HepG2 (cell line): ENCODE results near the gene TOMM20. TPM values are rescaled to one million over a fixed set of nuclear protein-coding genes. Genes with fewer than 3 reads are reported as not detected.
A peak's percentile ranks its signal among the peaks of the same experiment; 100 is the strongest.

Experiments
- CBX1 ChIP-seq: IDR thresholded peaks from one replicate; pipeline ENCODE4 v1.6.1; 2016; ENCODE audit warnings: antibody characterized with exemption, low read depth
- CHD2 ChIP-seq: IDR thresholded peaks from 2 replicates; pipeline ENCODE4 v1.6.1; 2011; ENCODE audit warnings: low read depth, low read length, improper control_type of control experiment
- KLF11 ChIP-seq: IDR thresholded peaks from 2 replicates; pipeline ENCODE4 v1.6.1; 2016; ENCODE audit warnings: missing compliant biosample characterization
- NKX3-1 ChIP-seq: sonication (generic); formaldehyde crosslinking; IDR thresholded peaks from 2 replicates; pipeline ENCODE4 v1.5.0; 2020; ENCODE audit warnings: missing genetic modification reagents
- SIN3A ChIP-seq: IDR thresholded peaks from 2 replicates; pipeline ENCODE4 v1.6.1; 2011; ENCODE audit warnings: low read depth, mild to moderate bottlenecking, control low read depth, low read length, borderline replicate concordance
- SKI ChIP-seq: fragments of 450-650 bp; IDR thresholded peaks from one replicate; pipeline ENCODE4 v1.6.1; 2018; ENCODE audit warnings: mild to moderate bottlenecking; ENCODE audit not compliant: partially characterized antibody
- ZBTB38 ChIP-seq: sonication (generic); formaldehyde crosslinking; IDR thresholded peaks from 2 replicates; pipeline ENCODE4 v1.5.1; 2020; ENCODE audit warnings: mild to moderate bottlenecking, missing genetic modification reagents
- ZNF605 ChIP-seq: sonication (generic); formaldehyde crosslinking; IDR thresholded peaks from 2 replicates; pipeline ENCODE4 v1.8.0; 2022; ENCODE audit warnings: mild to moderate bottlenecking, missing genetic modification reagents
- ZNF792 ChIP-seq: IDR thresholded peaks from 2 replicates; pipeline ENCODE4 v1.6.1; 2016
- polyA plus RNA-seq, 8 experiments: library from polyadenylated mRNA; depleted of rRNA in 3 of 8; stranded (reverse) in 7 of 8; unstranded in 1 of 8; fragments of >200 nt; fragmentation: Illumina TruSeq in 4 of 8; extraction: Trizol in 4 of 8; gene quantifications; 2 replicates each; pipeline versions ENCODE4 v1.2.1 to v1.2.3, GENCODE V29; 2011 to 2016; ENCODE audit warnings: low read depth in 4 of 8, missing spikeins in 1 of 8, mixed read lengths in 1 of 8; ENCODE audit not compliant: insufficient read depth in 1 of 8
- total RNA-seq, 5 experiments: library from RNA; depleted of rRNA; stranded (reverse); fragments of >200 nt; fragmentation: Illumina TruSeq; extraction: Trizol; gene quantifications; 2 replicates each; pipeline ENCODE4 v1.2.3, GENCODE V29; 2016; ENCODE audit warnings: low read depth in 1 of 5
- TF ChIP-seq, protein P1 (sequence below): sonication (generic); formaldehyde crosslinking; IDR thresholded peaks from 2 replicates; pipeline ENCODE4 v1.9.0; 2021; ENCODE audit warnings: missing genetic modification reagents, borderline replicate concordance
- TF ChIP-seq, protein P2 (sequence below): sonication (generic); formaldehyde crosslinking; IDR thresholded peaks from 2 replicates; pipeline ENCODE4 v1.4.0; 2020; ENCODE audit warnings: mild to moderate bottlenecking, missing genetic modification reagents
- TF ChIP-seq, protein P3 (sequence below): sonication (generic); formaldehyde crosslinking; IDR thresholded peaks from 2 replicates; pipeline ENCODE4 v1.4.0; 2020; ENCODE audit warnings: mild to moderate bottlenecking, missing genetic modification reagents
- TF ChIP-seq, protein P4 (sequence below): sonication (generic); formaldehyde crosslinking; IDR thresholded peaks from 2 replicates; pipeline ENCODE4 v1.8.1; 2023; ENCODE audit warnings: mild to moderate bottlenecking, missing genetic modification reagents, borderline replicate concordance
- TF ChIP-seq, protein P5 (sequence below): sonication (generic); formaldehyde crosslinking; IDR thresholded peaks from 2 replicates; pipeline ENCODE4 v1.9.0; 2022; ENCODE audit warnings: low read depth, missing genetic modification reagents
- TF ChIP-seq, protein P6 (sequence below): sonication (generic); IDR thresholded peaks from 2 replicates; pipeline ENCODE4 v1.6.1; 2016; ENCODE audit warnings: low read depth, borderline replicate concordance
- TF ChIP-seq, protein P7 (sequence below): sonication (generic); formaldehyde crosslinking; IDR thresholded peaks from 2 replicates; pipeline ENCODE4 v1.8.1; 2023; ENCODE audit warnings: missing genetic modification reagents, mild to moderate bottlenecking, borderline replicate concordance

The TOMM20 gene
- total and polyA plus RNA-seq, 2 of the 13 experiments (the other 11 are each of a cell fraction or from before 2014, with no cell fraction given), result 153 to 376 TPM

DNA sequence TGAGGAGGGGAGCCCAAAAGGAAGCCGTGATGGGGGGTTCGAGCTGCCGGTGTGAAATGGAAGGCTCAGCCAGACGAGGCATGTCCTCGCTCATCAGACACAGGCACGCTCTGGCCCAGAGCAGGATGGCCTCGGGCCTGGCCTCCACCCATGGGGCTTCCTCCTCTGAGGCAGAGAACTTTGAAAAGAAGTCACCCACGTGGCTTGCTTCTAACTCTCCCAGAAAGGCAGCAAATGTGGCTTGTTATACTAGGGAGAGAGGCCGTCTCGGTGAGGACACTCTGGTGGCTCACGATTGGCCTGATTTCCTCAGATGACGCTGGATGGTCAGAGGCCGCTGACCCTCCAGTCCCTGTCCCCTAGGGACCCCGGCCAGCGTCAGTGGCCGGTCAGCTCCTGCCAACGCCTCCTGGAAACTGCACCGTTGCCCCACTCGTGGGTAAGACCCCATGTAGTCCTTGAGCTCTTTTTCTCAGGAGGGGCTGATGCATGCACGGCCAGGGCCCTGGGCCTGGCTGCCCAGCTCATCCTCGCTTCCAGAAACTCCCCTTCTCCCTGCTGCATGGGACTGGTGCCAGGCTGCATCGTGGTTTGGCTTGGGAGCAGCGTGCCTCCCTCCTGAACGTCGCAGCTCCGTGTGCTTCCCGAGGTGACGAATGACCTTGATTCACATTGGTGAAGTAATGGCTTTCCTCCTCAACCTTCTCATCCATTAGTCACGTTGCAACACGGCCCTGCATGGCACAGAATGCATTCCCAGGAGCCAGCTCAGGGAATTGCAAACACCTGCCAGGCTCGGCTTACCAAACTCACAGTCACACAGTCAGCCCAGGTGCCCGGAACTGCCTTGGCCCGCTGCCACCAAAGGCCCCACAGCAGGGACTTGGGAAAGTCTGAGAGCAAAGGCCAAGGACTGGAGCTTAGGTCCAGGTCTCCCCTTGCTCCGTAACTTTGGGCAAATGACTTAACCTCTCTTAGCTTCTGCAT, 58.8 kb downstream of the TOMM20 start (continued):
- TF ChIP-seq ZNF605 (CRISPR knock-in tag), result peak; percentile 98
- TF ChIP-seq, protein P1, sequence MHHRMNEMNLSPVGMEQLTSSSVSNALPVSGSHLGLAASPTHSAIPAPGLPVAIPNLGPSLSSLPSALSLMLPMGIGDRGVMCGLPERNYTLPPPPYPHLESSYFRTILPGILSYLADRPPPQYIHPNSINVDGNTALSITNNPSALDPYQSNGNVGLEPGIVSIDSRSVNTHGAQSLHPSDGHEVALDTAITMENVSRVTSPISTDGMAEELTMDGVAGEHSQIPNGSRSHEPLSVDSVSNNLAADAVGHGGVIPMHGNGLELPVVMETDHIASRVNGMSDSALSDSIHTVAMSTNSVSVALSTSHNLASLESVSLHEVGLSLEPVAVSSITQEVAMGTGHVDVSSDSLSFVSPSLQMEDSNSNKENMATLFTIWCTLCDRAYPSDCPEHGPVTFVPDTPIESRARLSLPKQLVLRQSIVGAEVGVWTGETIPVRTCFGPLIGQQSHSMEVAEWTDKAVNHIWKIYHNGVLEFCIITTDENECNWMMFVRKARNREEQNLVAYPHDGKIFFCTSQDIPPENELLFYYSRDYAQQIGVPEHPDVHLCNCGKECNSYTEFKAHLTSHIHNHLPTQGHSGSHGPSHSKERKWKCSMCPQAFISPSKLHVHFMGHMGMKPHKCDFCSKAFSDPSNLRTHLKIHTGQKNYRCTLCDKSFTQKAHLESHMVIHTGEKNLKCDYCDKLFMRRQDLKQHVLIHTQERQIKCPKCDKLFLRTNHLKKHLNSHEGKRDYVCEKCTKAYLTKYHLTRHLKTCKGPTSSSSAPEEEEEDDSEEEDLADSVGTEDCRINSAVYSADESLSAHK (CRISPR knock-in tag), result 0 out of 2 replicates have a peak, but pooled peaks have one; percentile 60
- peak; percentile 86 for TF ChIP-seq ZBTB38 (CRISPR knock-in tag)
- TF ChIP-seq CHD2, result 0 out of 2 replicates have a peak, but pooled peaks have one; percentile 19
- peak; percentile 70 for TF ChIP-seq SKI
- TF ChIP-seq, protein P2, sequence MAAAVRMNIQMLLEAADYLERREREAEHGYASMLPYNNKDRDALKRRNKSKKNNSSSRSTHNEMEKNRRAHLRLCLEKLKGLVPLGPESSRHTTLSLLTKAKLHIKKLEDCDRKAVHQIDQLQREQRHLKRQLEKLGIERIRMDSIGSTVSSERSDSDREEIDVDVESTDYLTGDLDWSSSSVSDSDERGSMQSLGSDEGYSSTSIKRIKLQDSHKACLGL (CRISPR knock-in tag), result peak; percentile 92
- TF ChIP-seq, protein P3, sequence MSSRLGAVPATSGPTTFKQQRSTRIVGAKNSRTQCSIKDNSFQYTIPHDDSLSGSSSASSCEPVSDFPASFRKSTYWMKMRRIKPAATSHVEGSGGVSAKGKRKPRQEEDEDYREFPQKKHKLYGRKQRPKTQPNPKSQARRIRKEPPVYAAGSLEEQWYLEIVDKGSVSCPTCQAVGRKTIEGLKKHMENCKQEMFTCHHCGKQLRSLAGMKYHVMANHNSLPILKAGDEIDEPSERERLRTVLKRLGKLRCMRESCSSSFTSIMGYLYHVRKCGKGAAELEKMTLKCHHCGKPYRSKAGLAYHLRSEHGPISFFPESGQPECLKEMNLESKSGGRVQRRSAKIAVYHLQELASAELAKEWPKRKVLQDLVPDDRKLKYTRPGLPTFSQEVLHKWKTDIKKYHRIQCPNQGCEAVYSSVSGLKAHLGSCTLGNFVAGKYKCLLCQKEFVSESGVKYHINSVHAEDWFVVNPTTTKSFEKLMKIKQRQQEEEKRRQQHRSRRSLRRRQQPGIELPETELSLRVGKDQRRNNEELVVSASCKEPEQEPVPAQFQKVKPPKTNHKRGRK (CRISPR knock-in tag), result no peak
- TF ChIP-seq, protein P4, sequence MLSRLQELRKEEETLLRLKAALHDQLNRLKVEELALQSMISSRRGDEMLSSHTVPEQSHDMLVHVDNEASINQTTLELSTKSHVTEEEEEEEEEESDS (CRISPR knock-in tag), result no peak
- TF ChIP-seq, protein P5, sequence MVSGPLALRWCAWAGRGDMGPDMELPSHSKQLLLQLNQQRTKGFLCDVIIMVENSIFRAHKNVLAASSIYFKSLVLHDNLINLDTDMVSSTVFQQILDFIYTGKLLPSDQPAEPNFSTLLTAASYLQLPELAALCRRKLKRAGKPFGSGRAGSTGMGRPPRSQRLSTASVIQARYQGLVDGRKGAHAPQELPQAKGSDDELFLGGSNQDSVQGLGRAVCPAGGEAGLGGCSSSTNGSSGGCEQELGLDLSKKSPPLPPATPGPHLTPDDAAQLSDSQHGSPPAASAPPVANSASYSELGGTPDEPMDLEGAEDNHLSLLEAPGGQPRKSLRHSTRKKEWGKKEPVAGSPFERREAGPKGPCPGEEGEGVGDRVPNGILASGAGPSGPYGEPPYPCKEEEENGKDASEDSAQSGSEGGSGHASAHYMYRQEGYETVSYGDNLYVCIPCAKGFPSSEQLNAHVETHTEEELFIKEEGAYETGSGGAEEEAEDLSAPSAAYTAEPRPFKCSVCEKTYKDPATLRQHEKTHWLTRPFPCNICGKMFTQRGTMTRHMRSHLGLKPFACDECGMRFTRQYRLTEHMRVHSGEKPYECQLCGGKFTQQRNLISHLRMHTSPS (CRISPR knock-in tag), result peak; percentile 99
- TF ChIP-seq NKX3-1, result peak; percentile 76; the same call in 1 of the 2 replicates
- TF ChIP-seq, protein P6, sequence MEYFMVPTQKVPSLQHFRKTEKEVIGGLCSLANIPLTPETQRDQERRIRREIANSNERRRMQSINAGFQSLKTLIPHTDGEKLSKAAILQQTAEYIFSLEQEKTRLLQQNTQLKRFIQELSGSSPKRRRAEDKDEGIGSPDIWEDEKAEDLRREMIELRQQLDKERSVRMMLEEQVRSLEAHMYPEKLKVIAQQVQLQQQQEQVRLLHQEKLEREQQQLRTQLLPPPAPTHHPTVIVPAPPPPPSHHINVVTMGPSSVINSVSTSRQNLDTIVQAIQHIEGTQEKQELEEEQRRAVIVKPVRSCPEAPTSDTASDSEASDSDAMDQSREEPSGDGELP, result peak; percentile 63; the same call in 1 of the 2 replicates
- TF ChIP-seq SIN3A, result 0 out of 2 replicates have a peak, but pooled peaks have one; percentile 33
- TF ChIP-seq KLF11 (CRISPR knock-in tag), result 0 out of 2 replicates have a peak, but pooled peaks have one; percentile 23
- TF ChIP-seq ZNF792, result peak; percentile 83
- TF ChIP-seq, protein P7, sequence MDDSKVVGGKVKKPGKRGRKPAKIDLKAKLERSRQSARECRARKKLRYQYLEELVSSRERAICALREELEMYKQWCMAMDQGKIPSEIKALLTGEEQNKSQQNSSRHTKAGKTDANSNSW (CRISPR knock-in tag), result 0 out of 2 replicates have a peak, but pooled peaks have one; percentile 92
- no peak for TF ChIP-seq CBX1
